Measurements from ENCODE around the gene LRSAM1. TPM values are rescaled to one million over a fixed set of nuclear protein-coding genes. Genes with fewer than 3 reads are reported as not detected.

Gene LRSAM1
- total RNA-seq, 3 donors from 2014 or later, result 11.7 to 21.3 (median 17.9) TPM

DNA sequence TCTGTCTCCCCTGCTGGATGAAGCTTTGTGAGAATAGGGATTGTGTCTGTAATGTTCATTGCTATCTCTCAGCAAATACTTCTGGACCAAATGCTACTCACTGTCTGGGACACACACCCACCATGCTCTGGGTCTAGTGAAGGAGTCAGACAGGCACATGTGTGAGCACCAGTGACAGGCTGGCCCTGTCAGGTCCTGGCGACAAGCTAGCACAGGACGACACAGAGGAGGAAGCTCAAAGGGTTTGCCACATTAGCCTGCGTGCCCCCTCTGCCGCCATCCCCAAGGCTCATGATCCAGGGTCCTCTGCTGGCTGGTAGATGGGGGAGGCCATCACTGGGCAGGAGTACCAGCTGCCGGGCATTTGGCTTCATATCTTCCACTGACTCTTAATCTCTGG lies 23.3 kb downstream of the LRSAM1 start:
- Histone ChIP-seq H3K27me3 (no peaks in the 10 kb centered on the region), H3K4me1 (no peaks in the 10 kb centered on the region), H3K4me3 (no peak overlapping the region), H3K9me3 (no peaks in the 10 kb centered on the region), H3K36me3 (peaks cover 12% of the 10 kb centered on the region), H3K27ac (no peak overlapping the region)
- intact Hi-C loops (cut with DNase I; ENCODE audit: low total_unique reads), result no loop called here
- TF ChIP-seq POLR2AphosphoS5 (IDR thresholded peaks at IDR 0.05) (no peak), CTCF (IDR thresholded peaks at IDR 0.05) (no peak), POLR2A (IDR thresholded peaks at IDR 0.05) (no peak)
- DNase-seq (ENCODE audit: low spot score in 2 of 2), result no peak

GRCh38 chr9:127479507-127480081 lies 28.3 kb downstream of the LRSAM1 start:
- peaks cover 20% of the 10 kb centered on the region for H3K36me3 ChIP-seq
- no peak overlapping the region for H3K4me3 ChIP-seq
- no peaks in the 10 kb centered on the region for H3K27me3 ChIP-seq
- no peaks in the 10 kb centered on the region for H3K9me3 ChIP-seq
- intact Hi-C loops (cut with DNase I; ENCODE audit: low total_unique reads), result no loop called here
- H3K27ac ChIP-seq, result no peak overlapping the region
- no peak for DNase-seq (ENCODE audit: low spot score in 2 of 2)
- no peak for TF ChIP-seq POLR2A (IDR thresholded peaks at IDR 0.05)
- no peak for TF ChIP-seq CTCF (IDR thresholded peaks at IDR 0.05)
- TF ChIP-seq POLR2AphosphoS5 (IDR thresholded peaks at IDR 0.05), result no peak
- no peaks in the 10 kb centered on the region for H3K4me1 ChIP-seq

DNA sequence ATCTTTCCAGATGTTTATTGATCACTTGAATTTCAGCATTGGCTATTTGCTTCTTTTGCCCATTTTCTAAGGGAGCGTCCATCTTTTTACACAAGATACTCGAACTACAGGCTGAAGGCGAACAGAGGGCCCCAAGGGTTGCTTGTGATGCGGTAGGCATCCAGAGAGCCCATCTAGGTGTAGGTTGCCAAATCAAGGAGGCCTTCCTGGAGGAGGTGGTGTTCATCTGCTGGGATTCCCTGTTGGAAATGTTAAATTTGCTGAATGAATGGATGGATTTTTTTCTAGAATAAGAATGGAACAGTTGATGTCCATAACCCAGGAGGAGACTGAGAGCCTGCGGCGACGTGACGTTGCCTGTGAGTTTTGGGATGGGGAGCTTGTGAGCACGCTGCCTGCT lies 31.4 kb downstream of the LRSAM1 start:
- H3K4me1 ChIP-seq, result no peaks in the 10 kb centered on the region
- DNase-seq (ENCODE audit: low spot score in 2 of 2), result no peak

DNA sequence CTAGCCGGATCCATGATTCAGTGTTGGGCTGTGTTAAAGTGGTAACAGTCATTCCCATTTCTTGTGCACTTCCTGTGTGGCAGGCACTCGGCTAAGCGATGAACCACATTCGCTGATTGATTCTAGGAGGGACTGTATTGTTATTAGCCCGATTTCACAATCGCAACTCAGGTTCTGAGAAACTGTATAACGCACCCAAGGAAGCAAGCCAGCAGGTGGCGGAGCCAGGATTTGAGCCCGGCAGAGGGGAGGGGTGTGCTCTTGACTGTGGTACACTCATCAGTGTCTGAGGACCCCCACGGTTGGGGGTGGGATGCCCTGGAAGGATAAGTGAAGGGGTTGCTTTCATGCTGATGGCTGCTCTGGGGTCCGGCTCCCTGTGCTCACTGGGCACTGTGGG lies 34.7 kb downstream of the LRSAM1 start:
- intact Hi-C loops (cut with DNase I; ENCODE audit: low total_unique reads), result no loop called here
- Histone ChIP-seq H3K27me3 (no peaks in the 10 kb centered on the region), H3K4me3 (no peak overlapping the region), H3K4me1 (no peaks in the 10 kb centered on the region), H3K9me3 (no peaks in the 10 kb centered on the region), H3K36me3 (no peaks in the 10 kb centered on the region), H3K27ac (peak overlapping the region; percentile 30 to 63)
- peak in 1 of 3 donors; percentile 14 for TF ChIP-seq CTCF (IDR thresholded peaks at IDR 0.05)
- TF ChIP-seq POLR2A (IDR thresholded peaks at IDR 0.05), result no peak
- DNase-seq (ENCODE audit: low spot score in 2 of 2), result no peak

More for the DNA sequence above, 31.4 kb downstream of the LRSAM1 start:
- H3K36me3 ChIP-seq, result peaks cover 20% of the 10 kb centered on the region
- no peaks in the 10 kb centered on the region for H3K27me3 ChIP-seq
- H3K27ac ChIP-seq, result no peak overlapping the region
- TF ChIP-seq CTCF (IDR thresholded peaks at IDR 0.05) (no peak), POLR2A (IDR thresholded peaks at IDR 0.05) (no peak), POLR2AphosphoS5 (IDR thresholded peaks at IDR 0.05) (no peak)
- H3K4me3 ChIP-seq, result no peak overlapping the region
- intact Hi-C loops (cut with DNase I; ENCODE audit: low total_unique reads), result no loop called here
- no peaks in the 10 kb centered on the region for H3K9me3 ChIP-seq

DNA sequence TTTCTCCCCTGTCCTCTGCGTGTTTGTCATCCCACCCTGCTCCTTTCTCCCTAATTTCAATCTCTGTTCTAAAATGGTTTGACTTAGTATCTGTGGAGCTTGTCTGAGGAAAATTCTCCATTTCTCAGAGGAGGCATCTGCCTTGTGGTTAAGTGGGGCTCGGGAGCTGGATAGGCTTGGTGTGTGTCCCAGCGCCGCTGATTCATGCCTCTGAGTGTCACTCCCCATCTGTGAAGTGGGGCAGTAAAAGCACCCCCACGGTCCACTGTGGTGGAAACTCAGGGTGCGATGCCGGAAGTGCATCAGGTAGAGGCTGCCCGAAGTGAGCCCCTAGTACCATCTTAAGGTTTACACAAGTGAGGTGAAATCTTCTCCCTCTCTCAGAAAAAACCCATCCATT lies 37.6 kb downstream of the LRSAM1 start:
- TF ChIP-seq CTCF (IDR thresholded peaks at IDR 0.05) (no peak), POLR2A (IDR thresholded peaks at IDR 0.05) (no peak), POLR2AphosphoS5 (IDR thresholded peaks at IDR 0.05) (no peak)
- DNase-seq (ENCODE audit: low spot score in 2 of 2), result no peak
- Histone ChIP-seq H3K27me3 (no peaks in the 10 kb centered on the region), H3K4me3 (no peak overlapping the region), H3K27ac (no peak overlapping the region), H3K9me3 (no peaks in the 10 kb centered on the region), H3K36me3 (no peaks in the 10 kb centered on the region), H3K4me1 (no peaks in the 10 kb centered on the region)
- intact Hi-C loops (cut with DNase I; ENCODE audit: low total_unique reads), result no loop called here

All from breast epithelium (tissue), 4 donors.